Stimulated activated CD8-positive, alpha-beta memory T cell treated with anti-CD3 and anti-CD28 coated beads, Interleukin-12 subunit alpha, Interleukin-12 subunit beta, amount 100 ng/mL, for 1 hour (primary cell): ENCODE measurements around the gene LRG1.

Experiments used
- DNase-seq: peaks from one replicate; pipeline ENCODE4 v3.0.0-alpha.2; 2020; ENCODE audit warnings: low read depth

LRG1 gene

GRCh38 chr19:4508698-4509097 lies 31.1 kb downstream of the LRG1 start:
- DNase-seq: no peak

GRCh38 chr19:4507804-4508203 lies 32.0 kb downstream of the LRG1 start:
- no peak for DNase-seq

GRCh38 chr19:4507150-4507452 lies 32.7 kb downstream of the LRG1 start:
- no peak for DNase-seq

- no peak for DNase-seq
These were observed 33.2 kb downstream of the LRG1 start for GRCh38 chr19:4506449-4507149.

- DNase-seq: no peak
These were observed 34.0 kb downstream of the LRG1 start for GRCh38 chr19:4505570-4506448.

GRCh38 chr19:4504891-4505569 lies 34.8 kb downstream of the LRG1 start:
- no peak for DNase-seq

- no peak for DNase-seq
These were observed 35.5 kb downstream of the LRG1 start for GRCh38 chr19:4504297-4504701.

- no peak for DNase-seq
These were observed 36.0 kb downstream of the LRG1 start for GRCh38 chr19:4503825-4504170.

GRCh38 chr19:4503132-4503824 lies 36.6 kb downstream of the LRG1 start:
- DNase-seq: no peak

GRCh38 chr19:4502282-4503131 lies 37.3 kb downstream of the LRG1 start:
- no peak for DNase-seq

GRCh38 chr19:4501691-4502090 lies 38.1 kb downstream of the LRG1 start:
- DNase-seq: no peak

GRCh38 chr19:4500841-4501591 lies 38.8 kb downstream of the LRG1 start:
- DNase-seq: no peak

- DNase-seq: no peak
These were observed 40.0 kb downstream of the LRG1 start for GRCh38 chr19:4499855-4500254.

GRCh38 chr19:4499318-4499717 lies 40.5 kb downstream of the LRG1 start:
- DNase-seq: no peak

- DNase-seq: no peak
These were observed 41.1 kb downstream of the LRG1 start for GRCh38 chr19:4498694-4499093.

- no peak for DNase-seq
These were observed 42.0 kb downstream of the LRG1 start for GRCh38 chr19:4497770-4498389.

- DNase-seq: no peak
These were observed 43.5 kb downstream of the LRG1 start for GRCh38 chr19:4496304-4496703.

- no peak for DNase-seq
These were observed 44.4 kb downstream of the LRG1 start for GRCh38 chr19:4495471-4495870.

GRCh38 chr19:4494691-4495064 lies 45.2 kb downstream of the LRG1 start:
- no peak for DNase-seq

- no peak for DNase-seq
These were observed 45.7 kb downstream of the LRG1 start for GRCh38 chr19:4493929-4494690.
